EH (cell line): Measurements from ENCODE around the gene POLD2.
"Not testable (repeated sequence)": the region's sequence is repeated elsewhere in the genome, so short reads cannot be mapped to it uniquely, and the experiment has no call there.

Experiments
- DNase-seq: peaks from one replicate; pipeline ENCODE4 v3.0.0-alpha.2; 2015; ENCODE audit warnings: low read depth

The POLD2 gene

GRCh38 chr7:44138698-44139097 lies 15.3 kb upstream of the POLD2 start:
- DNase-seq: no peak

- no peak for DNase-seq
Observed at GRCh38 chr7:44136731-44137130, 13.4 kb upstream of the POLD2 start.

DNA sequence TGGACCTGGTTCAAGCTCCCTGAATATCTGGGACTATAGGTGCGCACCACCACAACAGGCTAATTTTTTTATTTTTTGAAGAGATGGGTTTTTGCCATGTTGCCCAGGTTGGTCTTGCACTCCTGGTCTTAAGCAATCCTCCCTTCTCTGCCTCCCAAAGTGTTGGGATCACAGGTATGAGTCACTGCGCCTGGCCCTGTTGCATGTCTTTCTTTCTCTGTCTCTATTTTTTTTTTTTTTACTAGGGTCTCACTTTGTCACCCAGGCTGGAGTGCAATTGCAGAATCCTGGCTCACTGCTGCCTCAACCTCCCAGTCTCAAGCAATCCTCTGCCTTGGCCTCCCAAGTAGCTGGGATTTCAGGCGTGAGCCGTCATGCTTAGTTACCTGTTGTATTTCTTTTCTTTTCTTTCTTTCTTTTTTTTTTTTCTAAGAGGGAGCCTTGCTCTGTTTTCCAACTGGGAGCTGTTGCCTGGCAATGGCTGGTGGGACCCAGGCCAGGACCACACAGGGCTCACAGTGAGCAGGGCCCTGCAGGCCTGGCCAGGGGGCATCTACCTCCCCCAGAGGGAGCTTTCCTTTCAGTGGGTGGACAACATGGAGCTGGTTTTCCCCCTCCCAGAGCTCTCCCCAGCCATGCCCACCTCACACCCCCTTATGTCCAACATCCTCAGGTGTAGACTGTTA lies 11.7 kb upstream of the POLD2 start:
- DNase-seq: no peak

GRCh38 chr7:44133295-44133694 lies 9.9 kb upstream of the POLD2 start:
- no peak for DNase-seq

DNA sequence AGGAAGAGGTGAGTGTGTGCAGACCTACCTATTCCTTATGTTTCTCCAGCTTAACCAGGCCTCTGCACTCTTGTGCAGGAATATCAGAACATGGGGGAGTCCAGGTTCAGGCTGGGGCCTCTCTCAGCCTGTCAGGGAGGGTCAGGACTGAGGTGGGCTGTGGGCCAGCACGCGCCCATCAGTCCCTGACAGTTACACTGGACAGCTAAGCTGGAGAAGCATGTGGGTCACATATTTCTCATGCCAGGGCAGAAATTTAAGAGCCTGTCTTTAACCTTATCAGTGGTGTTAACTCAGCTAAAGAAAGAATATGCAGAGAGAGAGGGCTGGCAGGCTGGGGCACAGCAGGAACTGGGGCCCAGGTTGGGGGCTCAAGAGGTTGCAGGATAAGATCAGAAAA lies 8.7 kb upstream of the POLD2 start:
- peak; percentile 48 for DNase-seq

GRCh38 chr7:44131173-44132029 lies 8.1 kb upstream of the POLD2 start:
- DNase-seq: no peak

- DNase-seq: no peak
Observed at GRCh38 chr7:44128721-44129582, 5.6 kb upstream of the POLD2 start.

DNA sequence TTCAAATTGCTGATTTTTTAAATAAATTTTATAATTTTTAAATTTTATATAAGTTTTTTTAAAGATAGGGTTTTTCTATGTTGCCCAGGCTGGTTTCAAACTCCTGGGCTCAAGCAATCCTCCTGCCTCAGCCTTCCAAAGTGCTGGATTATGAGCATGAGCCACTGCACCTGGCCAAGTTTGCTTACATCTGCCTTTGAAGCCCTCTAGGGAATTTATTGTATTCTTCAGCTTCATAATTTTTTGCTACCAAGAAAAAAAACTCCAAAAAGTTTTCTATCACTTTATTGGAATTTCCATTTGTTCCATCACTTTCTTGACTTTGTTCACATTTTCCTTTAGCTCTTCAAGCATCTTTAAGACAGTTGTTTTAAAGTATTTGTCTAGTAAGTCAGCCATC lies 3.8 kb upstream of the POLD2 start:
- DNase-seq: no peak

DNA sequence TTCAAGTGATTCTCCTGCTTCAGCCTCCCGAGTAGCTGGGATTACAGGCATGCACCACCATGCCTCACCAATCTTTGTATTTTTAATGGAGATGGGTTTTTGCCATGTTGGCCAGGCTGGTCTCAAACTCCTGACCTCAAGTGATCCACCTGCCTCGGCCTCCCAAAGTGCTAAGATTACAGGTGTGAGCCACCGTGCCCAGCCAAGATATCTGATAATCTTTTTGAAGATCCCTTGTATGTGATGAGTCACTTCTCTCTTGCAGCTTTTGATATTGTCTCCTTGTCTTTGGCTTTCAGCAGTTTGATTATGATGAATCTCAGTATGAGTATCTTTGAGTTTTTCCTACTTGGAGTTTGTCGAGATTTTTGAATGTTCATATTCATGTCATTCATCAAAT lies 3.2 kb upstream of the POLD2 start:
- not testable (repeated sequence) for DNase-seq

DNA sequence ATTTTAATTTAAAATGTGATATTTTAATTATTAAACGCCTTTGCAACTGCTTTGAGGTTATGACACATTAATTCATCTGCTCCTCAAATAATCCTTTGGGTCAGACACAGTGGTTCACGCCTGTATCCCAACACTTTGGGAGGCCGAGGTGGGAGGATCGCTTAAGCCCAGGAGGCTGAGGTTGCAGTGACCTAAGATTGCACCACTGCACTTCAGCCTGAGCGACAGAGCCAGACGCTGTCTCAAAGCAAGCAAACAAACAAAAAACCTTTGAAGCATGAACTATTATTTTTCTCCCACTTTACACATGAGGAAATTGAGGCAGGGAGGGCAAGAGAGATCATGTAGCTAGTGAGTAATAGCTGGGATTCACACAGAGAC lies 1.5 kb upstream of the POLD2 start:
- DNase-seq: no peak

GRCh38 chr7:44122529-44122928 lies 819 bp downstream of the POLD2 start:
- no peak for DNase-seq

- no peak for DNase-seq
Observed at GRCh38 chr7:44121761-44122420, 1.5 kb downstream of the POLD2 start.

DNA sequence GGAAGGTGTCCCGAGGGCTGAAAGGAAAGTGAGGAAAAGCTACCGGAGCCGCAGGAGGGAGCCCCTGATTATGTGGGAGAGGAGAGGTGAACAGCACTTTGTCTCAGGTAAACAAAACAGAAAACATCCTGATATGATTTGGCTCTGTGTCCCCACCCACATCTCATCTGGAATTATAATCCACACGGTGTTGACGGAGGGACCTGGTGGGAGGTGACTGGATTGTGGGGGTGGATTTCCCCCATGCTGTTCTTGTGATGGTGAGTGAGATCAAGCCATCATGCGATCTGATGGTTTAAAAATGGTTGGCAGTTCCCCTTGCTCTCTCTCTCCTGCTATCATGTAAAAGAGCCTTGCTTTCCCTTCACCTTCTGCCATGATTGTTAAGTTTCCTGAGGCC lies 3.0 kb downstream of the POLD2 start:
- DNase-seq: no peak

- no peak for DNase-seq
Observed at GRCh38 chr7:44119829-44120380, 3.4 kb downstream of the POLD2 start.

DNA sequence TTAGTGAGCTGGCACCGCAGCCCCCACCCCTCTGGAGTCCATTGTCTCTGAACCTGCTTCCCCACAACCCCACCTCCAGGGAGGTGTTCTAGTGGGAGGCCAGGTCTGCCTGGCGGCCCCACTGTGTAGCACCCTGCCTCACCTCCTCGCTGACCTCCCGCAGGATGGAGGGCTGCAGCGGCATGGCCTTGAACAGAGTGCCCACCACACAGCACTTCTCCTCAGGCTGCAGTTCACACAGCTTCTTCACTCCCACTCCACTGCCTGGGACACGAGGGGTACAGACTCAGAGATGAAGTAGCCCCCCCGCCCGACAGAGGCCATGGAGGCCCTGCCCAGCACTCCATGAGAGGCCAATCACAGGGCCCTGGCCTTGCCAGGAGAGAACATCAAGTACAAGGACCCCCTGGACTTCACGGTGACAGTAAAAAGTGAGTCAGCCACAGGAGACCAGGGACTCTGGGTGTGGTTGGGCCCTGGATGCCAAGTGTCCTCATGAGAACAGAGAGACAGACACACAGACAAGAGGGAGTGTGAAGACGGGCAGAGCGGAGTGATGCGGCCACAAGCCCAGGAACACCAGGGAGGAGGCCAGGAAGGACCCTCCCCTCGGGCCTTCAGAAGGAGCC lies 5.4 kb downstream of the POLD2 start:
- DNase-seq: no peak

DNA sequence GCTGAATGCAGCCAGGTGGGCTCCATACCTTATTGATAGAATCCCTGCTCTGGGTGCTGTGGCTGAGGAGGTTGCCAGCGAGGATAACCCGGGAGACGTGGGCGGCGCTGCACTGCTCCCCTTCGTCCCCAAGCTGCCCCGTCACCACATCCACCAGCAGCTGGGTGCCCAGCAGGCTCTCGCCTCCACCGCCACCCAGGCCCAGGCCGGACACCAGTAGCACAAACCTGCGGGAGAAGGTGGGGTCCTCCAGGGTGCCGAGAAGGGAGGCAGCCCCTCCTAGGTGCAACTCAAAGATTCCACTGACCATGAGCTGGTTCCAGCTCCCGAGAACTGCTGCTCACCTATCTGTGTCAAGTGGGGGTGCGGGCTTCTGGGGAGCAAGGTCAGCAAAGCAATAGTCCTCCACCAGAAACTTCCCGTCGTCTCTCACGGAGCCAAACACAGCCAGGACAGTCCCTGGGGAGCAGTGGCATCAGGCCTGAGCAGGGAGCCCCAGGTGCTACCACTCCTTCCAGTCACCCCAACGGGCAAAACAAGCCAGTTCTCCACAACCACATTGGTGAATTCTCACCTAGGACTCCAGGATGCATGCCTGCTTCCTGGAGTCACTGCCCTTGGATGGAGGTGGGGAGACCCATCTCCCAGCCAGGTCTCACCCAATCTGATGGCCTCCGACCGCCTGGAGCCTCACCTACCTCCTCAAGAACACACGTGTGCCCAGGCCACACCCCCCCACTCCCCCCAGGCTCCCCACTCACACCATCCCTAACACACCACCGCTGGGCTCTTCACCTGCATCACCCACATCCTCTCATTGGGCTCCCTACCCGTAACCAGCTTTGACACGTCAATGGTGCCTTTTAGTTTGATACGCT lies 6.3 kb downstream of the POLD2 start:
- DNase-seq: no peak

DNA sequence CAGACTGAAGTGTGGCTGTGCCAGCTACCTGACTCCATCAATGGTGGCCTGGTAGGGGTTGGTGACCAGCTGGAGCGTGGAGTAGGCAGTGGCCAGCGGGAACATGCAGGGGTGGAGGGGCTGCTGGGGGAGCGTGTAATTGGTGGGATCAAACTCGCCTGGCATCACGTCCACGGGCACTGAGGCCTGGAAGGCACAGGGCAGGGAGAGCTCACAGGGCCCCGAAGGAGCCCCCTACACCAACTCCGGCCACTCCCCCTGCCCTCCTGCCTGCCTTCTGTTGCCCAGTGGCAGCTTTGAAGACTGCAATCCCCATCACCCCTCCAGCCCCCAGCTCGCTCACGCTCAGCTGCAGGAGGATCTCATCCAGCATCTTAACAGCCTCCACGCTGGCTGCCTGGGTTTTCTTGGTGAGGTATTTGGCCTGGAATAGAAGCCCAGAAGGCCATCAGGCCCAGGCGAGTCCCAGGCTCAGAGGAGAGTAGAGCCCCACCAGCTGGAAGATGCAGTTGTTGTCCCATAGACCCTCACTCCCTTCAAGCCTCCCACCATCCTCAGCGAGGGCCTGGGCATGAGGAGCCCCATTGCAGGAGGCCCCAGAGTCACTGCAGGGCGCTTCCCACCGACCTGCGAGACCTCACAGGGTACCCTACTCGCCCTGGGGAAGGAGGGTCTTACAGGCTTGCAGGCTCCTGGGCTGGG lies 7.1 kb downstream of the POLD2 start:
- no peak for DNase-seq

GRCh38 chr7:44114586-44115310 lies 8.6 kb downstream of the POLD2 start:
- no peak for DNase-seq

DNA sequence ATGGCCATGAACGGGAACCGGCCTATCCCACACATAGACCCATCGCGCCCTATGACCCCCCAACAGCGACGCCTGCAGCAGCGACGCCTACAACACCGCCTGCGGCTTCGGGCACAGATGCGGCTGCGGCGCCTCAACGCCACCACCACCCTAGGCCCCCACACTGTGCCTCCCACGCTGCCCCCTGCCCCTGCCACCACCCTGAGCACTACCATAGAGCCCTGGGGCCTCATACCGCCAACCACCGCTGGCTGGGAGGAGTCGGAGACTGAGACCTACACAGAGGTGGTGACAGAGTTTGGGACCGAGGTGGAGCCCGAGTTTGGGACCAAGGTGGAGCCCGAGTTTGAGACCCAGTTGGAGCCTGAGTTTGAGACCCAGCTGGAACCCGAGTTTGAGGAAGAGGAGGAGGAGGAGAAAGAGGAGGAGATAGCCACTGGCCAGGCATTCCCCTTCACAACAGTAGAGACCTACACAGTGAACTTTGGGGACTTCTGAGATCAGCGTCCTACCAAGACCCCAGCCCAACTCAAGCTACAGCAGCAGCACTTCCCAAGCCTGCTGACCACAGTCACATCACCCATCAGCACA lies 9.5 kb downstream of the POLD2 start:
- no peak for DNase-seq
